GM21390 (cell line): Measurements from ENCODE around the gene NFIB.
A peak's percentile ranks its signal among the peaks of the same experiment; 100 is the strongest.

Source experiments
- ATAC-seq: cut with Tn5 transposase; IDR thresholded peaks from one replicate; pipeline ENCODE4 v1.9.1; 2021; ENCODE audit not compliant: unreplicated experiment

The NFIB gene

GRCh38 chr9:14192556-14192955 is 121.4 kb downstream of the NFIB start:
- no peak for ATAC-seq

- ATAC-seq, result no peak
Observed at GRCh38 chr9:14191512-14191911, 122.4 kb downstream of the NFIB start.

GRCh38 chr9:14190240-14190639 is 123.7 kb downstream of the NFIB start:
- ATAC-seq, result no peak

- no peak for ATAC-seq
Observed at GRCh38 chr9:14189578-14189977, 124.4 kb downstream of the NFIB start.

GRCh38 chr9:14189146-14189545 is 124.8 kb downstream of the NFIB start:
- no peak for ATAC-seq

- no peak for ATAC-seq
Observed at GRCh38 chr9:14188538-14188937, 125.4 kb downstream of the NFIB start.

GRCh38 chr9:14188011-14188410 is 125.9 kb downstream of the NFIB start:
- ATAC-seq, result no peak

GRCh38 chr9:14186096-14186495 is 127.8 kb downstream of the NFIB start:
- no peak for ATAC-seq

- ATAC-seq, result no peak
Observed at GRCh38 chr9:14185016-14185415, 128.9 kb downstream of the NFIB start.

GRCh38 chr9:14183001-14183400 is 130.9 kb downstream of the NFIB start:
- ATAC-seq, result no peak

GRCh38 chr9:14180960-14181537 is 132.9 kb downstream of the NFIB start:
- ATAC-seq, result no peak

- ATAC-seq, result no peak
Observed at GRCh38 chr9:14180093-14180959, 133.6 kb downstream of the NFIB start.

- no peak for ATAC-seq
Observed at GRCh38 chr9:14179449-14179848, 134.5 kb downstream of the NFIB start.

GRCh38 chr9:14175778-14176177 is 138.2 kb downstream of the NFIB start:
- ATAC-seq, result no peak

GRCh38 chr9:14173713-14174112 is 140.2 kb downstream of the NFIB start:
- no peak for ATAC-seq

- ATAC-seq, result peak; percentile 57
Observed at GRCh38 chr9:14170973-14171596, 142.9 kb downstream of the NFIB start.

- ATAC-seq, result peak; percentile 10
Observed at GRCh38 chr9:14170392-14170931, 143.5 kb downstream of the NFIB start.

- no peak for ATAC-seq
Observed at GRCh38 chr9:14168381-14168780, 145.6 kb downstream of the NFIB start.

- no peak for ATAC-seq
Observed at GRCh38 chr9:14165376-14166035, 148.4 kb downstream of the NFIB start.

- no peak for ATAC-seq
Observed at GRCh38 chr9:14164908-14165307, 149.0 kb downstream of the NFIB start.
